GM19035 (cell line): Measurements from ENCODE around the gene STARD3.

ENCODE experiments used
- ATAC-seq: cut with Tn5 transposase; IDR thresholded peaks from one replicate; pipeline ENCODE4 v1.9.1; 2021; ENCODE audit not compliant: unreplicated experiment

Gene STARD3

GRCh38 chr17:39634384-39634871 lies 2.5 kb upstream of the STARD3 start:
- ATAC-seq, result no peak

- no peak for ATAC-seq
Observed at GRCh38 chr17:39635614-39636176, 1.2 kb upstream of the STARD3 start.

DNA sequence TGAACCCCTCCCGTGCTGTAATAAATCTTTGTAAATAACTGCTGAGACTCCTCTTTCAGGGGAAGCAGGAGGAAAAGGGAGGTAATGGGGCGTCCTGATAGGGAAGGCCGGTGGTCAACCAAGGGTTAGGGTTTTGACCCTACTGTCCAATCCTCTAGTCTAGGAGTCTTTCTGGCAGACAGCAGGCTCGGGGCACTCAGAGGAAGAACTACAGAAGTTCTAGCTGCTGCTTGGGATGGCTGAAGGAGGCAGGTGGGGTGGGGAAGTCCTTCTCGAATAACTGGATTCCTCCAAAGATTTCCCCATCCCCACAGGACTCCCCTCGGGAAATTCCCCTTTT lies 387 bp upstream of the STARD3 start:
- no peak for ATAC-seq

DNA sequence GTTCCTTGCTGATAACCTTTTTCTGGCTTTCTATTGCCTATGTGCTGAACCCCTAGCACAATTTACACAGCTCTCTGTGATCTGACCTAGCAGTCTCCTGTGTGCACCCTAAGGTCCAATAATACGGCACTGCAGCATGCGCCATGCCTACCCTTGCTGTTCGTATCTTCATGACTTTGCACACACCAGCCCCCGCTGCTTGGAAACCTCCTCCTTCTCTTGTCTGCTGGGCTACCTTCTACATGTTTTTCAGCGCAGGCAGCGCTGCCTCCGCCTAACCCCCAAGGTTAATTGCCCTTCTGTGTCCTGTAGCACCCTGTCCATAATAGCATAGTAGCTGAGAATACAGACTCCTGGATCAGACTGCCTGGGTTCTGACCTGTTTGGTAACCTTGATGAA lies 1.4 kb downstream of the STARD3 start:
- no peak for ATAC-seq

GRCh38 chr17:39639043-39639442 lies 2.1 kb downstream of the STARD3 start:
- ATAC-seq, result no peak

DNA sequence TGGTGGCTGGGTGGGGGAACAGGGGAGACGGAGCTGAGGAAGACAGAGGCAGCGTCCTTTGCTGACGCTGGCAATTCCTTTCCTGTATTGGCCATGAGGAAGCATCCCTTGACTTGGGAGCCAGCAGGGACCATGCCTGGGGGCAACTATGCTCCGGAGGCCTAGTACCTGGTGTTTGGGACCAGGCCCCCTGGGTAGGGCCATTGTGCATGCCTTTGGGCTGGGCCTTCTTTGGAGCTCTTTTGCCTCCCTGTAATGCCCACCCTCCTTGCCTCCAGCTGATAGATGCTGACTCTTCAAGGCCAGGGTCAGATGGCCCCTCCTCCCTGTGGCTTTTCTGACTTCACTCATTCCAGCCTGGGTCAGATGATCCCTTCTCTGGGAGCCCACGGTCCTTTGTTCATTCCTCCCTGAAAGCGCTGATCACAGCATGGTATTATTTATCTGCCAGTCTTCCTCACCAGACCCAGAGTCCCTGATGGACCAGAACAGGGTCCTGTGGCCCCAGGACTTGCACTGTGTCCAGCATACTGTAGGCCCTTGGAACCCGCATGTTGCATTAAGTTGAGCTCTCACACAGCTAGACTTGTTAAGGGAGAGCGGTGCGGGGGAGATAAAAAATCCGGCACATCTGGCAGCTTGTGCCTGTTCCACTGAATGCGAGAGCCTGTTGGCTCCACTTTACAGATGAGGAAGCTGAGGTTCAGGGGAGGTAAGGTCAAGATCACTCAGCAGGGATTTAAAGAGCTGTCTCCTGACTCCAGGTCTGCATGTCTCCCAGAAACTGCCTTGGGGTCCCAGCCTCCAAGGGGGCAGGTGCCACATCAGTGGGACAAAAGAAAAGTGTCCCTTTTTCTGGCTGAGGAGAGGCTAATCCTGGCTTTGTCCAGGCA lies 2.9 kb downstream of the STARD3 start:
- no peak for ATAC-seq

DNA sequence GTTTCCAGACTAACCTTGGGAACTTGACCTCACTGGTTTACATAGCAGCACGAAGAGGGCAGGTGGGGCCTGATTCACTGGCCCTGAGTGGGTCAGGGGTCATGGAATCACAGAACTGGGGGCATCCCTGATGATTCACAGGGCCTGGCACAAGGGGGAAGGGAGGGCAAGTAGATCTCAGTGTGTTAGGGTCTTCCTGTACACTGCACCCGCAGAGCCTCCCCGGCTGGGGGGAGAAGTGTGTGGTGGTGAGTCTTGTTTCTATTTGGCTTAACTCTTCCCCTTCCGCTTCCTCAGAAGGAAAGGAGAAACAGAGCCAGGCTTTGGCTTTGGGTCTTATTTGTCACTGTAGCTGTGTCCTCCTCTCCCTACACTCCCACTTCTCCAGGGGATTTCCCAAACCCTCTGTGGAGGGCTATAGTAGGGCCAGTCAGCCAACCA lies 3.7 kb downstream of the STARD3 start:
- no peak for ATAC-seq

GRCh38 chr17:39641097-39641496 lies 4.2 kb downstream of the STARD3 start:
- ATAC-seq, result no peak

DNA sequence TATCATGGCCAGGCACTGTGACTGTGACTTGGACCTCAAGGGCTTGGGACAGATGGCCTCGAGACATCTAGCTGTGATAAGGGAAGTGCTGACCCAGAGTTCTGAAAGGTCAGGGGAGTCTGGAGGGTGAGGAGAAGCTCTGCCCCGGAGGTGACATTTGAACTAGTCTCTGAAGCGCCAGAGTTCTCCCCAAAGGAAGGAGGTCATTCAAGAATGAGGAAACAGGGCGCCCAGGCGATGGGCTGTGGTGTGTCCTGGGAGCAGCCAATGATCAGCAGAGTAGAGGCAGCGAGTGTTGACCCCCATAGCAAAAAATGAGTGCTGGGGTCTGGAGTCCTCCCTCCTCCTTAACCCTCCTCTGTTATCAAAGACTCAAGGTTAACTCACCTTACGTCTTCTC lies 4.9 kb downstream of the STARD3 start:
- ATAC-seq, result no peak

DNA sequence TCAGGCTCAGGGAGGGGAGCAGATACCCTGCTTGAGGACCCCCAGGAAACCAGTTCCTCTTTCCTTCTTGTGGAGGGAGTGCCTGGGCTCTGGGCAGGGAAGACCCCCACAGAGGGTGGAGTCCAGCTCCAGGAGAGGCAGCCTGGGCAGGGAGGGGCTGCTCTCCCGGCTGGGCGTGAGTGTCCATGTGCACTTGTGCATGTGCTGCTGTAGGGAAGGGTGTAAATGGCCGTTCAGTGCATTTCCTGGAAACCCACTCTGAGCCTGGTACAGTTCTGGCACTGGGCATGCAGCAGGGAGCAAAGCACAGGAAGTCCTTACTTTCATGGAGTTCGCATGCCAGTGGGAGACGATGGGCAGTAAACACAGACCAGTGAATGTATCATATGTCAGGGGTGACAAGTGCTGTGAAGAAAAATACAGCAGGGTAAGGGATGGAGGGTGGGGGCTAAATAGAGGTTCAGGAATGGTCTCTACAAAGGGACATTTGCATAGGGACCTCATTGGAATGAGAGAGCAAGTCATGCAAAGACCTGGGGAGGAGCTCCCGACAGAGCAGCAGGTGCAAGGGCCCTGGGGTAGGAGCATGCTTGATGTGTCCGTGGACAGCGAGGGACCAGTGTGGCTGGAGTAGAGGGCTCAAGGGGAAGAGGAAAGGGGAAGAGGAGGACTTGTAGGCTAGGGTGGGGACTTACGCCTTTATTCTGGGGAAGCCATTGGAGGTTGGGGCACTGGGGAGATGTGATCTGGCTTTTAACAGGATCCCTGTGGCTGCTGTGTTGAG lies 5.5 kb downstream of the STARD3 start:
- no peak for ATAC-seq

GRCh38 chr17:39643271-39643670 lies 6.3 kb downstream of the STARD3 start:
- ATAC-seq, result no peak

DNA sequence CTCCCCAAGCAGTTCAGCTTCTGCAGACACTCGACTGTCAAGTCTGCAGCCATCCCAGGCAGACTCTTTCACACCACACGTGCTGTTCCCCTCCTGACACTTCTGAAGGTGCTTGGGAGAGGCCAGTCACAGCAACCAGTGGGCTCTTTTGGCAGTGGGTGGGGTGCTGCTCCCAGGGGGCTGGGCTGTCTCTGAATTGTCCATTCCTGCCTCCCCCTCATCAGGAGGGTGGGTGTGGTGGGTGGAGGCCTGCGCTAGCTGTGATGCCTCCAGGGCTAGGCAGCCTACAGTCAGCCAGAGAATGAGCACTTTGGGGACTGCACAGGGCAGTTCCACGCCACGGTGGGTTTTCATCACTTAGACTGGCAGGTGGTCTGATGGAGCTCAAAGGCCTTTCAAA lies 10.3 kb downstream of the STARD3 start:
- ATAC-seq, result no peak

GRCh38 chr17:39648616-39649366 lies 11.8 kb downstream of the STARD3 start:
- no peak for ATAC-seq

DNA sequence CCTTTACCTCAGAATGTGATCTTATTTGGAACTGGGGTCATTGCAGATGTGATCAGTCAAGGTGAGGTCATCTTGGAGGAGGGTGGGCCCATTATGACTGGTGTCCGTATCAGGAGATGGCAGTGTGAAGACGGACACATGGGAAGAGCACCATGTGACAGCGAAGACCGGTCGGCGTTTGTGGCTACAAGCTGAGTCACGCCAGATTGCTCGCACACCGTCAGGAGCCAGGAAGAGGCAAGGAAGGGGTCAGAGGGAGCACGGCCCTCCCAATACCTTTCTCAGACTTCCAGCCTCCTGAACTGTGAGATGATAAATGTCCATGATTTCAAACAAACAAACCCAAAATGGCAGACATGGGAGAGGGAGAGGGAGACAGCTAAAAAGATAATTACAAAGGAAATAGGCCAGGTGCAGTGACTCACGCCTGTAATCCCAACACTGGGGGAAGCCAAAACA lies 13.2 kb downstream of the STARD3 start:
- no peak for ATAC-seq

DNA sequence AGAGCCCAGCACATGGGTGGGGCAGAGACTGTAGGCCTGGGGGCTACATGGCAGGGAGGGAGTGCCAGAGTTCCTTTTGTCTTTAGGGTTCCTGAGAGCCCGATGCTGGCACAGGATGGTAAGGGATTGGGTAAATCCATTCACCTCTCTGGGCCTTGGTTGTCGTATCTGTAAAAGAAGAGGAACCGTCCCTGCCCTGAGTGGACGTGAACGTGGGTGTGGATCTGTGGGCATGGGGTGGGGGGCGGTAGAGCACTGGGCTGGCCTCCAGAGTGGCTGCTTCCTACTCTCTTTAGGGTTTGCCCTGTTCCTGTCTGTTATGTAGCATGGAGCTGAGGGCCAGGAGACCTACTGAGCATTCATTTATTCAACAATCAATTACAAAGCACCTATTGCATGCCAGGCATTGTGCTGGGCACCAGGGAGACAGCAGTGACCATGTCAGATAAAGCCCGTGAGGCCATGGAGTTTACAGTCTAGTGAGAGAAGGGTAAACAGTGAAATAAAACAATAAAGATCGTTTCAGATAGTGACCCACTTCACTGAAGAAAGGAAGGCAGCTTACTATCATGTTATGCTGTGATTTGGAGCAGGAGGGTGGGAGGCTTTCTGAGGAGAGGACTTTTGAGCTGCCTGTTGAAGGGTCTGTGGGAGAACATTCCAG lies 15.1 kb downstream of the STARD3 start:
- no peak for ATAC-seq

- ATAC-seq, result no peak
Observed at GRCh38 chr17:39652587-39653315, 15.8 kb downstream of the STARD3 start.

GRCh38 chr17:39653316-39653661 lies 16.3 kb downstream of the STARD3 start:
- no peak for ATAC-seq

DNA sequence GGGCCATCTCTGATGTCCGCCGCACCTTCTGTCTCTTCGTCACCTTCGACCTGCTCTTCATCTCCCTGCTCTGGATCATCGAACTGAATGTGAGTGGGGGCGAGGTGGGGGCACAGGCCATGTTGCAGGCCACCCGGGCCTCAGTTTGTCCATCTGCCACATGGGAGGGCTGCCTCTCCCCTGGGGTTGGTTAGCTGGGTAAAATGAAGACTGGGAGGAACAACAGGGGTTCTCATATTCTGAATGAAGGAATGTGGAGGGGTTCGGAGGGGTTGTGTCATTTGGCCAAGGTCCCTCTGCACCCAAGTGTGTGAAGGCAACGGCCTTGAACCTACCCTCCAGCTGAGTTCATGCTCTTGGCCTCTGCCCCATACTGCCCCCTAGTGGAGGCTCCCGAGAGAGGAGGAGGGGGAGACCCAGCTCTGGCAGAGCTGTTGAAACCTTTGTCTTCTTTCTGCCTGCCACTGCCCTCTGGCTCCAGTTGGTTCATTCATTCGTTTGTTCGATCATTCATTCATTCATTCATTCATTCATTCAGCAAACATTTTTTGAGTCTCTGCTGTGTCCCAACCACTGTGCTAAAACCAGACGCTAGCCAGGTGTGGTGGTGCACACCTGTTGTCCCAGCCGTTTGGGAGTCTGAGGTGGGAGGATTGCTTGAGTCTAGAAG lies 16.9 kb downstream of the STARD3 start:
- ATAC-seq, result no peak

DNA sequence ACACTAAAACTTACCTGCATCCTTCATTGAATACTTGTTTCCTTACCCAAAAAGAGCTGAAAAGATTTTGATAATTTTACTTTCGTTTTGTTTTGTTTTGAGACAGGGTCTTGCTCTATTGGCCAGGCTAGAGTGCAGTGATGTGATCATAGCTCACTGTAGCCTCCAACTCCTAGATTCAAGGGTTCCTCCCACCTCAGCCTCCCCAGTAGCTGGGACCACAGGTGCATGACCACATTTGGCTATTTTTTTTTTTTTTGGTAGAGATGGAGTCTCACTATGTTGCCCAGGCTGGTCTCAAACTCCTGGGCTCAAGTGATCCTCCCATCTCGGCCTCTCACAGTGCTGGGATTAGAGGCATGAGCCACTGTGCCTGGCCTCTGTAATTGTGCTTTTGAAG lies 18.2 kb downstream of the STARD3 start:
- ATAC-seq, result no peak
